RWPE1 (cell line): Measurements from ENCODE around the gene LAMB4.

Source experiments
- CTCF ChIA-PET: fragments of 350-600 bp; sonication (Branson Sonifier 250); formaldehyde crosslinking; extraction: SDS; loops from one replicate; lab custom pipeline; 2021; lab: Yijun Ruan, JAX
- POLR2A ChIA-PET: fragments of 400-600 bp; formaldehyde crosslinking; extraction: SDS; loops from one replicate; lab custom pipeline; 2020; ENCODE audit warnings: antibody characterized with exemption; ENCODE audit not compliant: low non-redundant PET; lab: Yijun Ruan, JAX
- DNase-seq: peaks from one replicate; pipeline ENCODE4 v3.0.0; 2012; ENCODE audit warnings: low spot score
- H3K27ac ChIP-seq: fragments of 450-650 bp; 2 replicates; pipeline ENCODE4 v1.5.1; 2017
- CTCF ChIP-seq: fragments of 450-650 bp; conservative IDR thresholded peaks from 2 replicates; pipeline ENCODE4 v1.5.1; 2017; ENCODE audit warnings: low read depth, mild to moderate bottlenecking

The LAMB4 gene

DNA sequence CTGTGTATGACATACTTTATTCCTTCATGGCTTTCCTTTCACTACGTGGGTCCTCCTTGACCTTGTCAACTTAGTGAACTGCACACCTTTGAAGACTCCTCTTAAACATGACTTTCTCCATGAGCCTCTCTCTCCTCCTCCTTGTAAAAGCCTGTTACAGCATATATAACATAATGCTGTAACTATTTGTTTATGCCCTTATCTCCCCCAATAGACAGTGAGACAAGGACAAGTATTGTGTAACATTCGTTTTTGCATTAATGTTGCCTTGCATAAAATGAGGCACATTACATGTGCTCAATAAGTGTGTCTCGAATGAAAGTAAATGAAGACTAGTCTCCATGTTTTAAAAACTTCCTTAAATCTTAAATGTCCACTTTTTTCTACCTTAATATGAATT lies 122.9 kb downstream of the LAMB4 start:
- ChIA-PET POLR2A (no interaction called here), CTCF (no interaction called here)
- no peak overlapping the region for H3K27ac ChIP-seq
- TF ChIP-seq CTCF, result no peak
- no peak for DNase-seq

GRCh38 chr7:108004220-108005142 lies 125.7 kb downstream of the LAMB4 start:
- H3K27ac ChIP-seq, result peak overlapping the region; percentile 37
- POLR2A ChIA-PET, result no interaction called here
- CTCF ChIA-PET, result interaction anchor here (0.6 to 1.1 kb wide), 3 partner anchors 10 to 140 kb away, joined by 3 to 6 read pairs (median 3); no protein-coding TSS in a partner anchor
- no peak for DNase-seq
- no peak for TF ChIP-seq CTCF

- CTCF ChIA-PET, result interaction anchor here (0.6 to 1.1 kb wide), 4 partner anchors 11 to 141 kb away, joined by 3 to 6 read pairs (median 4); no protein-coding TSS in a partner anchor
- peak overlapping the region; percentile 84 for H3K27ac ChIP-seq
Observed at GRCh38 chr7:108003599-108003935, 126.6 kb downstream of the LAMB4 start.

DNA sequence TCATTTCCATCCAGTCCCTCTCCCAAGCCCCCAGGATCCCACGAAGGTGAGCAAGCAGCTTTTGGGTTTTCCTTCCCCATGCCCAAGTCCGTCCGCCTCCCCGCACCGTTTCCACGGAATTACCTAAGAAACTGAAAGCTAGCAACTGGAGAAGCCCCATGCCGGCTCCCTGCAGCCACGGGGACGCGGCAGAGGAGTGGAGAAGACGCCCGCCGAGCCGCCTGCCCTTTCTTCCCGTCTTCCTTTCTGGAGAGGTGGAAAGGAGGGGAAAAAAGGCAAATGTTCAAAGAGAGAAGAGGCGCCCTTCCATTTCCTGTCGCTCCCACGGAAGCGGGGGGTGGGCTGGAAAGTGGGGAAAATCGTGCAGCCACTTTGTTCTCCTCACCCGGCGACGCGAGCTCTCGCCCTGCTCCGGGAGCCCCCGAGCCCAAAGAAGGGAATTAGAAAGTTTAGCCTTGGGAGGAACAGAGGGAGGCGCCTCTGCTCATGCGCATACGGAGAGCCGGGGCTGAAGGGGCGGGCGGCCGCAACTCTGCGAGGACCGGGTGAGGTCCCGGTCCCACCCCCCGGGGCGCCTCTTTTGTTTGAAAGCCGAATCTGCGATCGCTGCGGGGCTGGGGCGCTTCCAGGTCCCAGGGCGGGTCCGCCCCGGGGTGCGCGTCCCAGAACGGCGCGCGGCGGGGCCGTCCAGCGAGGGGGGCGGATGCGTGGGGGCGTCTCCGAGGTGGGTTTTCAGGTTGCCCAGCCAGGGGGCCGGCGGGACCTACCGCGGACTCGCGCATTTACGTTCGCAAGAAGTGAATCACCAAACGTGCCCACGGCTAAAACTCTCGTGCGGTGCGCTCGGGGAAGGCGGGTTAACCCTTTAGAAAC lies 127.2 kb downstream of the LAMB4 start, which contains the start of gene LAMB1:
LAMB1 (minus strand) TSS at position 436 of the 873 bp plus-strand sequence; CDS start at position 160, 276 bp downstream.
- ChIA-PET POLR2A (no interaction called here), CTCF (interaction anchor here (0.6 to 1.1 kb wide), 4 partner anchors 11 to 142 kb away, joined by 3 to 6 read pairs (median 4); no protein-coding TSS in a partner anchor)
- TF ChIP-seq CTCF, result no peak
- peak; percentile 82 for DNase-seq
- peak within 1 kb of the TSS; percentile 84 for H3K27ac ChIP-seq

More at GRCh38 chr7:108003599-108003935, 126.6 kb downstream of the LAMB4 start:
- POLR2A ChIA-PET, result no interaction called here
- no peak for TF ChIP-seq CTCF
- no peak for DNase-seq

DNA sequence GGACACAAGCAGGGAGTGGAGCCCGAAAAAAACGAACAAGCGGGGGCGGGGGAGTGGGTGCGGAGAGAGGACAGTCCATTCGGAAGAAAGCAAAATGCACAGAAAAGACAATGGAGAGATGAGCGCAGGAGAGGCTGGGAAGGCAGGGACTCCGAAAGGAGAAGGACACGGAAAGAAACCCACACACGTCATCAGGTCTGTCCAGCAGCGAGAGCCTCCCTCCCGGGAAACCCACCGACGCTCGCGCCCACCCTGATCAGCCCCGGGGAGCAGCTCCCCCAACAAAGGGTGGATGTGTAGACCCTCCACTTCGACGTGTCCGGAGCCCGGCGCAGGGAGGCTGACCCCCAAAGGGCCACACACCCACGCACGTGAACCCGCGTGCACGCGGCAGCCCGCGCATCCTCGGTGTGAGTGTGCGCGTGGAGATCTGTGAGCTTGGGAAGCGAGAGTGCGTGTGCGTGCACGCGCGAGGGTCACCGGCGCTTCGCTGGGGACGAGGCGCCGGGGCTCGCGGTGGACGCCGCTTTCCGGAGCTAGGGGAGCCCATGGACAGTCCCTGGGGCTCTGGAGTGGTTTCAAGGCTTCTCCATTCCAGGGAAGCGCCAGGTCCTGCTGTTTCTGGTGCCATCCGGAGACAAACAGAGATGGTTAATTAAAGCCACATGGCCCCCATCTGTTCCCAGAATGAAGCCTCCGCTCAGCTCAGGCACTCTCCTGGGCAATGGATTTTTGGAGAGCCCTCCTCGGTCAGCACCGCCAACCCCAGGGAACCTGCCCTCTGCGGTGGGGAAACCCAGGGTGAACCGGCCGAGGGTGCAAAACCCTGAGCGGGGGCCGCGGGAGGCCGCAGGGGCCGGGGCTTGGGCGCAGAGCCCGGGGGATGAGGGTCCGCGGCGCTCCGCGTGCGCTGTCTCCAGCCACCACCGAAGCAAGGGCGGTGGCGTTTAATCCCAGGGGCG lies 128.1 kb downstream of the LAMB4 start:
- CTCF ChIA-PET, result interaction anchor here (0.6 to 1.5 kb wide), 5 partner anchors 14 to 227 kb away, joined by 3 to 8 read pairs (median 4); no protein-coding TSS in a partner anchor

More for the DNA sequence above, 128.1 kb downstream of the LAMB4 start:
- TF ChIP-seq CTCF, result no peak
- DNase-seq, result no peak
- POLR2A ChIA-PET, result no interaction called here
- H3K27ac ChIP-seq, result peak overlapping the region; percentile 84
